ENCODE measurements around the gene METAP2.
"Not testable (repeated sequence)": the region's sequence is repeated elsewhere in the genome, so short reads cannot be mapped to it uniquely, and the experiment has no call there.

METAP2 gene

DNA sequence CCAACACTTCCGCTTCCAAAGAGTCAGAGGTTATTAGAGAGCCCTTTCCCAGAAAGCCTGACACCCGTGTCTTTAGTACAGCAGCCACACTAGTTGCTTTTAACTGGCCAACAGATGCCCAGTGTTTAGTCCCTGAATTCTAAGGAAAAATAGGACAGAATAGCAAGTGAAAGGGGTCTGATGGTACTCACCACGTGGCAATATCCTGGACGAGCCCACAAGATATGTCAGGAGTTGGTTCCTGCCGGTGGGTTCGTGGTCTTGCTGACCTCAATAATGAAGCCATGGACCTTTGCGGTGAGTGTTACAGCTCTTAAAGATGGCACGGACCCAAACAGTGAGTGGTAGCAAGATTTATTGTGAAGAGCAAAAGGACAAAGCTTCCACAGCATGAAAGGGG lies 16.3 kb upstream of the METAP2 start:
- no CpG with 5 or more reads among the region's 8 CpGs for WGBS, 2 donors (ENCODE audit: extremely low coverage in 2 of 2, insufficient read length in 2 of 2, insufficient replicate concordance in 1 of 2)

DNA sequence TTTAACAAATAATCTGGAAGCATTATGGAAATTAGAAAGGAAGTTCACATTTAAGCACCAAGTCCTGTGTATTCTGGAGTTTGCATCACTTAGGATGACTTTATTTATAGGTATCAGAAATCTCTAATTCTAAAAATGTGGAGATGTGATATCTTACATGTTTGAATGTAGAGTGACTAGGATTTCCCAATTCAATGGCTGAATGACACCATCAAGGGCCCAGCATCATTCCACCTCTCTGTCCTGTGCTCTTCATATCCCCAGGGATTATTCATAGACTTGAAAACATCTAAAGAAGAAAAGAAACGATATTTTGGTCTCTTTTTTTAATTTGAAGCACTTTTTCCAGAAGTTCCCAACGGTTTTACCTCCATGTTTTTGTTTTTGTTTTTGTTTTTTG lies 15.2 kb upstream of the METAP2 start:
- Histone ChIP-seq H2BK5ac (ENCODE audit: low read length) (no peak overlapping the region), H3K4ac (ENCODE audit: low read length) (no peak overlapping the region), H2BK15ac (ENCODE audit: low read length) (no peak overlapping the region), H2BK12ac (ENCODE audit: low read length) (no peak overlapping the region), H3K4me2 (ENCODE audit: insufficient read depth, low read length, poor library complexity, severe bottlenecking) (no peak overlapping the region), H3K9ac (ENCODE audit: low read depth, low read length, poor library complexity) (no peak overlapping the region), H3K27ac (replicated peaks; ENCODE audit: low read length) (no peak overlapping the region), H3K9me3 (replicated peaks in 1 of 2; ENCODE audit: control insufficient read depth in 2 of 2, insufficient read depth in 1 of 2, low read depth in 1 of 2, low read length in 2 of 2) (no peaks in the 10 kb centered on the region), H3K18ac (ENCODE audit: low read length) (no peak overlapping the region), H3K4me1 (ENCODE audit: control insufficient read depth in 2 of 2, insufficient read depth in 1 of 2, low read depth in 1 of 2, low read length in 2 of 2) (no peaks in the 10 kb centered on the region), H2BK120ac (ENCODE audit: low read depth, low read length) (no peak overlapping the region), H3K36me3 (replicated peaks in 1 of 2; ENCODE audit: control insufficient read depth in 2 of 2, insufficient read depth in 2 of 2, low read length in 2 of 2) (no peaks in the 10 kb centered on the region), H4K91ac (ENCODE audit: low read depth, low read length, poor library complexity) (no peak overlapping the region), H3K14ac (ENCODE audit: low read length) (no peak overlapping the region), H3K4me3 (ENCODE audit: low read length in 2 of 2) (no peak overlapping the region), H3K79me1 (ENCODE audit: low read depth, low read length) (no peaks in the 10 kb centered on the region), H2AK5ac (ENCODE audit: low read depth, low read length) (no peak overlapping the region), H3K27me3 (ENCODE audit: control insufficient read depth in 3 of 3, insufficient read depth in 3 of 3, low read depth in 1 of 3, low read length in 3 of 3) (no peaks in the 10 kb centered on the region), H2AFZ (ENCODE audit: low read length) (no peak overlapping the region), H4K8ac (ENCODE audit: low read depth, low read length) (no peak overlapping the region), H3K23ac (ENCODE audit: low read depth, low read length, poor library complexity) (no peak overlapping the region)
- no peak for DNase-seq (ENCODE audit: low spot score)
- no CpG with 5 or more reads among the region's 2 CpGs for WGBS, 2 donors (ENCODE audit: extremely low coverage in 2 of 2, insufficient read length in 2 of 2, insufficient replicate concordance in 1 of 2)

More for the DNA sequence above, 16.3 kb upstream of the METAP2 start:
- not testable (repeated sequence) for H3K18ac ChIP-seq (ENCODE audit: low read length); H2AFZ ChIP-seq (ENCODE audit: low read length); H3K27me3 ChIP-seq (ENCODE audit: control insufficient read depth in 3 of 3, insufficient read depth in 3 of 3, low read depth in 1 of 3, low read length in 3 of 3); H3K4me1 ChIP-seq (ENCODE audit: control insufficient read depth in 2 of 2, insufficient read depth in 1 of 2, low read depth in 1 of 2, low read length in 2 of 2); H2BK12ac ChIP-seq (ENCODE audit: low read length); H3K4me2 ChIP-seq (ENCODE audit: insufficient read depth, low read length, poor library complexity, severe bottlenecking); H3K79me1 ChIP-seq (ENCODE audit: low read depth, low read length); H3K23ac ChIP-seq (ENCODE audit: low read depth, low read length, poor library complexity); H2AK5ac ChIP-seq (ENCODE audit: low read depth, low read length); H3K36me3 ChIP-seq (replicated peaks in 1 of 2; ENCODE audit: control insufficient read depth in 2 of 2, insufficient read depth in 2 of 2, low read length in 2 of 2); H3K14ac ChIP-seq (ENCODE audit: low read length); H3K9me3 ChIP-seq (replicated peaks in 1 of 2; ENCODE audit: control insufficient read depth in 2 of 2, insufficient read depth in 1 of 2, low read depth in 1 of 2, low read length in 2 of 2); H3K9ac ChIP-seq (ENCODE audit: low read depth, low read length, poor library complexity); H3K4me3 ChIP-seq (ENCODE audit: low read length in 2 of 2); H4K91ac ChIP-seq (ENCODE audit: low read depth, low read length, poor library complexity); H2BK120ac ChIP-seq (ENCODE audit: low read depth, low read length); DNase-seq (ENCODE audit: low spot score); H3K4ac ChIP-seq (ENCODE audit: low read length); H2BK5ac ChIP-seq (ENCODE audit: low read length); H3K27ac ChIP-seq (replicated peaks; ENCODE audit: low read length); H2BK15ac ChIP-seq (ENCODE audit: low read length); H4K8ac ChIP-seq (ENCODE audit: low read depth, low read length)

DNA sequence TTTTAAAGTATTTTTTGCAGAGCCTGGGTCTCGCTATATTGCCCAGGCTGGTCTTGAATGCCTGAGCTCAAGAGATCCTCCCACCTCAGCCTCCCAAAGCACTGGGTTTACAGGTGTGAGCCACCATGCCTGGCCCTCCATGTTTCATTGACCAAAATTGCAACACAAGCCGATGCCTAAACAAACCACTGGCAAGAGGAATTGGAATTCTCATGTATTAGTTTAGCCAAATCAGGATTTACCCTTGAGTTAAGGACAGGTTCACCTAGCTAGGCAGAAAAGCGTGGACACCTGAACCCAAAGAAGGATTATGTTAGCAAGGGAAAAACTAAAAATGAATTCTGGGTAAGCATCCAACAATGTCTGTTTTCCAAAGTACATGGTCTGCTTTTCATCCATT lies 14.6 kb upstream of the METAP2 start:
- H2AFZ ChIP-seq (ENCODE audit: low read length) = no peak overlapping the region
- no CpG with 5 or more reads among the region's 3 CpGs for WGBS, 2 donors (ENCODE audit: extremely low coverage in 2 of 2, insufficient read length in 2 of 2, insufficient replicate concordance in 1 of 2)
- no peak overlapping the region for H2BK12ac ChIP-seq (ENCODE audit: low read length)
- H3K4ac ChIP-seq (ENCODE audit: low read length) = no peak overlapping the region
- no peak overlapping the region for H3K9ac ChIP-seq (ENCODE audit: low read depth, low read length, poor library complexity)
- H3K4me1 ChIP-seq (ENCODE audit: control insufficient read depth in 2 of 2, insufficient read depth in 1 of 2, low read depth in 1 of 2, low read length in 2 of 2) = no peaks in the 10 kb centered on the region
- no peak overlapping the region for H3K14ac ChIP-seq (ENCODE audit: low read length)
- H3K4me3 ChIP-seq (ENCODE audit: low read length in 2 of 2) = no peak overlapping the region
- no peak for DNase-seq (ENCODE audit: low spot score)
- no peaks in the 10 kb centered on the region for H3K36me3 ChIP-seq (replicated peaks in 1 of 2; ENCODE audit: control insufficient read depth in 2 of 2, insufficient read depth in 2 of 2, low read length in 2 of 2)
- H2BK120ac ChIP-seq (ENCODE audit: low read depth, low read length) = no peak overlapping the region
- H3K79me1 ChIP-seq (ENCODE audit: low read depth, low read length) = no peaks in the 10 kb centered on the region
- no peaks in the 10 kb centered on the region for H3K27me3 ChIP-seq (ENCODE audit: control insufficient read depth in 3 of 3, insufficient read depth in 3 of 3, low read depth in 1 of 3, low read length in 3 of 3)
- no peak overlapping the region for H3K27ac ChIP-seq (replicated peaks; ENCODE audit: low read length)
- no peaks in the 10 kb centered on the region for H3K9me3 ChIP-seq (replicated peaks in 1 of 2; ENCODE audit: control insufficient read depth in 2 of 2, insufficient read depth in 1 of 2, low read depth in 1 of 2, low read length in 2 of 2)
- no peak overlapping the region for H3K23ac ChIP-seq (ENCODE audit: low read depth, low read length, poor library complexity)
- H4K8ac ChIP-seq (ENCODE audit: low read depth, low read length) = no peak overlapping the region
- H3K18ac ChIP-seq (ENCODE audit: low read length) = no peak overlapping the region
- H2AK5ac ChIP-seq (ENCODE audit: low read depth, low read length) = no peak overlapping the region
- no peak overlapping the region for H4K91ac ChIP-seq (ENCODE audit: low read depth, low read length, poor library complexity)
- H3K4me2 ChIP-seq (ENCODE audit: insufficient read depth, low read length, poor library complexity, severe bottlenecking) = no peak overlapping the region
- H2BK15ac ChIP-seq (ENCODE audit: low read length) = no peak overlapping the region
- H2BK5ac ChIP-seq (ENCODE audit: low read length) = no peak overlapping the region

DNA sequence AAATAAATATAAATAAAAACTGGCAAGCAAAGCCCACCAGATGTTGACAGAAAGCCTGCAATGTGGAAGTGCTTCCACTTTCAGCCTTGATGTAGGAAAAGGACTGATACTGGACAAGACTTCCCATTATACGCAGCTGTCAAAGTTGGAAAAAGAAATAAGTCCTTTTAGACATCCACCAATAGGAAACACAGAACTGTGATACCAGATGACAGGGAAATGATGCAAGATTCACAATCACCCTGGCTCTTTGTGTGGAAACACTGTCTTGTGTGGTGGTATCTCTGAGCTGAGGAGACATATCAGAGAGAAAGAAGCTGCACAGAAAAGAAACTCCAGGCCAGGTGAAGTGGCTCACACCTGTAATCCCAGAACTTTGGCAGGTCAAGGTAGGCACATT lies 13.8 kb upstream of the METAP2 start:
- H3K27ac ChIP-seq (replicated peaks; ENCODE audit: low read length) = no peak overlapping the region
- no peak overlapping the region for H3K4me3 ChIP-seq (ENCODE audit: low read length in 2 of 2)
- no peak overlapping the region for H2BK120ac ChIP-seq (ENCODE audit: low read depth, low read length)
- H3K79me1 ChIP-seq (ENCODE audit: low read depth, low read length) = no peaks in the 10 kb centered on the region
- H3K4ac ChIP-seq (ENCODE audit: low read length) = no peak overlapping the region
- no peak overlapping the region for H3K23ac ChIP-seq (ENCODE audit: low read depth, low read length, poor library complexity)
- no peaks in the 10 kb centered on the region for H3K27me3 ChIP-seq (ENCODE audit: control insufficient read depth in 3 of 3, insufficient read depth in 3 of 3, low read depth in 1 of 3, low read length in 3 of 3)
- H2AFZ ChIP-seq (ENCODE audit: low read length) = no peak overlapping the region
- no peak overlapping the region for H2BK15ac ChIP-seq (ENCODE audit: low read length)
- H2BK12ac ChIP-seq (ENCODE audit: low read length) = no peak overlapping the region
- no peak overlapping the region for H4K8ac ChIP-seq (ENCODE audit: low read depth, low read length)
- H3K4me1 ChIP-seq (ENCODE audit: control insufficient read depth in 2 of 2, insufficient read depth in 1 of 2, low read depth in 1 of 2, low read length in 2 of 2) = no peaks in the 10 kb centered on the region
- H2AK5ac ChIP-seq (ENCODE audit: low read depth, low read length) = no peak overlapping the region
- H2BK5ac ChIP-seq (ENCODE audit: low read length) = no peak overlapping the region
- H3K4me2 ChIP-seq (ENCODE audit: insufficient read depth, low read length, poor library complexity, severe bottlenecking) = no peak overlapping the region
- H3K9ac ChIP-seq (ENCODE audit: low read depth, low read length, poor library complexity) = no peak overlapping the region
- H3K36me3 ChIP-seq (replicated peaks in 1 of 2; ENCODE audit: control insufficient read depth in 2 of 2, insufficient read depth in 2 of 2, low read length in 2 of 2) = no peaks in the 10 kb centered on the region
- no CpG with 5 or more reads among the region's 1 CpG for WGBS, 2 donors (ENCODE audit: extremely low coverage in 2 of 2, insufficient read length in 2 of 2, insufficient replicate concordance in 1 of 2)
- H4K91ac ChIP-seq (ENCODE audit: low read depth, low read length, poor library complexity) = no peak overlapping the region
- H3K14ac ChIP-seq (ENCODE audit: low read length) = no peak overlapping the region
- DNase-seq (ENCODE audit: low spot score) = no peak
- H3K18ac ChIP-seq (ENCODE audit: low read length) = no peak overlapping the region
- H3K9me3 ChIP-seq (replicated peaks in 1 of 2; ENCODE audit: control insufficient read depth in 2 of 2, insufficient read depth in 1 of 2, low read depth in 1 of 2, low read length in 2 of 2) = no peaks in the 10 kb centered on the region
